Breast epithelium (tissue), 3 donors: Measurements from ENCODE around the gene BCL2L1.

ENCODE experiments used
- POLR2A ChIP-seq: fragments of 450-650 bp; IDR thresholded peaks from one replicate; pipeline ENCODE4 v1.6.1; 2016; ENCODE audit warnings: antibody characterized with exemption, mild to moderate bottlenecking, moderate library complexity
- POLR2AphosphoS5 ChIP-seq, 3 donors: sonication (generic); formaldehyde crosslinking; IDR thresholded peaks; one replicate each; pipeline ENCODE4 v1.6.1; 2017; ENCODE audit warnings: antibody characterized with exemption in 3 of 3
- TF ChIP-seq, protein P1 (sequence below), 3 donors: fragments of 450-650 bp; IDR thresholded peaks; one replicate each; pipeline ENCODE4 v1.5.1; 2016 to 2017; ENCODE audit warnings: antibody characterized with exemption in 3 of 3, mild to moderate bottlenecking in 3 of 3, moderate library complexity in 3 of 3

DNA sequence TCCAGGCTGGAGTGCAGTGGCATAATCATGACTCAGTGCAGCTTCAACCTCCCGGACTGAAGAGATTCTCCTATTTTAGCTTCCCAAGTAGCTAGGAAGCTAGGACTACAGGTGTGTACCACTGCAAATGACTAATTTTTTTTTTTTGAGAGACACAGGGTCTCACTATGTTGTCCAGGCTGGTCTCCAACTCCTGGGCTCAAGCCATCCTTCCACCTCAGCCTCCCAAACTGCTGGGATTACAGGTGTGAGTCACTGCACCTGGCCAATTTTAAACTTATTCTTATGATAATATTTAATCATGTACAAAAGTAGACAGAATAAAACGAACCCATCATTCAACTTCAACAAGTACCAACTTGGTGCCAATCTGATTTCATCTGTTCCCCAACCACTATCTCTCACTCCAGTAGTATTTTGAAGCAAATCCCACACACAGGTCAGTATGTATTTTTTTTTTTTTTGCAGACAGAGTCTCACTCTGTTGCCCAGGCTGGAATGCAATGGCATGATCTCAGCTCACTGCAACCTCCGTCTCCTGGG lies 32.5 kb downstream of the BCL2L1 start:
- TF ChIP-seq, protein P1, sequence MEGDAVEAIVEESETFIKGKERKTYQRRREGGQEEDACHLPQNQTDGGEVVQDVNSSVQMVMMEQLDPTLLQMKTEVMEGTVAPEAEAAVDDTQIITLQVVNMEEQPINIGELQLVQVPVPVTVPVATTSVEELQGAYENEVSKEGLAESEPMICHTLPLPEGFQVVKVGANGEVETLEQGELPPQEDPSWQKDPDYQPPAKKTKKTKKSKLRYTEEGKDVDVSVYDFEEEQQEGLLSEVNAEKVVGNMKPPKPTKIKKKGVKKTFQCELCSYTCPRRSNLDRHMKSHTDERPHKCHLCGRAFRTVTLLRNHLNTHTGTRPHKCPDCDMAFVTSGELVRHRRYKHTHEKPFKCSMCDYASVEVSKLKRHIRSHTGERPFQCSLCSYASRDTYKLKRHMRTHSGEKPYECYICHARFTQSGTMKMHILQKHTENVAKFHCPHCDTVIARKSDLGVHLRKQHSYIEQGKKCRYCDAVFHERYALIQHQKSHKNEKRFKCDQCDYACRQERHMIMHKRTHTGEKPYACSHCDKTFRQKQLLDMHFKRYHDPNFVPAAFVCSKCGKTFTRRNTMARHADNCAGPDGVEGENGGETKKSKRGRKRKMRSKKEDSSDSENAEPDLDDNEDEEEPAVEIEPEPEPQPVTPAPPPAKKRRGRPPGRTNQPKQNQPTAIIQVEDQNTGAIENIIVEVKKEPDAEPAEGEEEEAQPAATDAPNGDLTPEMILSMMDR (IDR thresholded peaks at IDR 0.05), result no peak
- TF ChIP-seq POLR2A (no peak), POLR2AphosphoS5 (IDR thresholded peaks at IDR 0.05) (no peak)
